Right atrium auricular region (tissue), 2 donors: ENCODE measurements around the gene SRP14. TPM values are rescaled to one million over a fixed set of nuclear protein-coding genes. Genes with fewer than 3 reads are reported as not detected.

Source experiments
- DNase-seq: peaks from one replicate; pipeline ENCODE4 v3.0.0-alpha.2; 2019; ENCODE audit warnings: low spot score
- H3K27ac ChIP-seq, 2 donors: fragments of 200-600 bp; sonication (generic); 1 replicate in 1 of 2; 2 replicates in 1 of 2; pipeline ENCODE4 v1.5.1; 2016 to 2019
- H3K27me3 ChIP-seq, 2 donors: fragments of 200-600 bp; sonication (generic); one replicate each; pipeline versions ENCODE4 v1.5.1 to v1.6.0; 2017 to 2019
- H3K36me3 ChIP-seq: fragments of 200-600 bp; sonication (generic); one replicate; pipeline ENCODE4 v1.5.1; 2016
- H3K4me1 ChIP-seq, 2 donors: fragments of 200-600 bp; sonication (generic); one replicate each; pipeline versions ENCODE4 v1.5.1 to v1.6.0; 2017 to 2019
- H3K4me3 ChIP-seq, 2 donors: fragments of 200-600 bp; sonication (generic); 1 replicate in 1 of 2; 2 replicates in 1 of 2; pipeline ENCODE4 v1.5.1; 2017 to 2019; ENCODE audit warnings: mild to moderate bottlenecking in 1 of 2, moderate library complexity in 1 of 2
- H3K9me3 ChIP-seq, 2 donors: fragments of 200-600 bp; sonication (generic); one replicate each; pipeline ENCODE4 v1.5.1; 2019
- total RNA-seq, 2 donors: library from RNA; depleted of rRNA; stranded (reverse); fragments of >200 nt; gene quantifications; one replicate each; pipeline ENCODE4 v1.1.0, GENCODE V29; 2016
- TF ChIP-seq, protein P1 (sequence below), 2 donors: fragments of 200-600 bp; sonication (generic); IDR thresholded peaks; one replicate each; pipeline ENCODE4 v1.5.1; 2019; ENCODE audit warnings: antibody characterized with exemption in 2 of 2

Gene SRP14
- total RNA-seq, 2 donors from 2014 or later = 255 to 283 TPM

- Histone ChIP-seq H3K36me3 (peaks cover 75% of the 10 kb centered on the region), H3K27ac (no peak overlapping the region), H3K4me3 (no peak overlapping the region), H3K4me1 (no peaks in the 10 kb centered on the region), H3K9me3 (peaks cover 0 to 4% of the 10 kb centered on the region in 2 donors), H3K27me3 (no peaks in the 10 kb centered on the region)
- no peak for DNase-seq
- TF ChIP-seq, protein P1, sequence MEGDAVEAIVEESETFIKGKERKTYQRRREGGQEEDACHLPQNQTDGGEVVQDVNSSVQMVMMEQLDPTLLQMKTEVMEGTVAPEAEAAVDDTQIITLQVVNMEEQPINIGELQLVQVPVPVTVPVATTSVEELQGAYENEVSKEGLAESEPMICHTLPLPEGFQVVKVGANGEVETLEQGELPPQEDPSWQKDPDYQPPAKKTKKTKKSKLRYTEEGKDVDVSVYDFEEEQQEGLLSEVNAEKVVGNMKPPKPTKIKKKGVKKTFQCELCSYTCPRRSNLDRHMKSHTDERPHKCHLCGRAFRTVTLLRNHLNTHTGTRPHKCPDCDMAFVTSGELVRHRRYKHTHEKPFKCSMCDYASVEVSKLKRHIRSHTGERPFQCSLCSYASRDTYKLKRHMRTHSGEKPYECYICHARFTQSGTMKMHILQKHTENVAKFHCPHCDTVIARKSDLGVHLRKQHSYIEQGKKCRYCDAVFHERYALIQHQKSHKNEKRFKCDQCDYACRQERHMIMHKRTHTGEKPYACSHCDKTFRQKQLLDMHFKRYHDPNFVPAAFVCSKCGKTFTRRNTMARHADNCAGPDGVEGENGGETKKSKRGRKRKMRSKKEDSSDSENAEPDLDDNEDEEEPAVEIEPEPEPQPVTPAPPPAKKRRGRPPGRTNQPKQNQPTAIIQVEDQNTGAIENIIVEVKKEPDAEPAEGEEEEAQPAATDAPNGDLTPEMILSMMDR (IDR thresholded peaks at IDR 0.05) = no peak
Observed at GRCh38 chr15:40011303-40011702, 27.7 kb downstream of the SRP14 start.

GRCh38 chr15:40010686-40011085 lies 28.3 kb downstream of the SRP14 start:
- Histone ChIP-seq H3K27ac (no peak overlapping the region), H3K27me3 (no peaks in the 10 kb centered on the region), H3K36me3 (peaks cover 79% of the 10 kb centered on the region), H3K4me3 (no peak overlapping the region), H3K9me3 (peaks cover 0 to 4% of the 10 kb centered on the region in 2 donors), H3K4me1 (no peaks in the 10 kb centered on the region)
- DNase-seq = no peak
- TF ChIP-seq, protein P1 (IDR thresholded peaks at IDR 0.05) = no peak

DNA sequence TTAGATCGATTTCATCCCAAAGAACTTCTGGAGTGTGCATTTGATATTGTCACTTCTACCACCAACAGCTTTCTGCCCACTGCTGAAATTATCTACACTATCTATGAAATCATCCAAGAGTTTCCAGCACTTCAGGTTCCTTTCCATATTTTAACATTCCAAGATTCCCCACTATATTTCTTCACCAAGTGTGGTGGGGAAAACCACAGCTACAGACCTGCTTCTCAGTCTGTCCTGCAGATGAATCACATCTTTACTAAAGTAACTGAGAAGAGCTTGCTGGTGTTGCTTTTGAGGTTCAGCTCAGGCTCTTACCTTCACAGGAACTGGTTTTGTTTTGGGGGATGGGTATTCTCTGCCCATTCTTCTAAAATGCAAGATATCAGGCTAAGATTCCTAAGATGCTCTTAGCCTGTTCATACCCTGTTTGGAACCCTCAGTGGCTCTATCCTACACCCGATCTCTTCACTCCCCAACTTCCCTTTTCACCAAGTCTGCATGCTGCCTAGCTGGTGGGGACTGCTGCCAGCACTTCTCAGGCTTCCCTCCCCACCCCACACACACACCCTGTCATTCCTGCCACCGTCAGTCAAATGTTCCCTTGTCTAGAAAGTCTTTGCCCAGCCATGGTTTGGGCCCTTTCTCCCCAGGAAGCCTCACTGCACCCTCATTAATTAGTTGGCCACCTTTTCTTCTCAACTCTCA lies 30.8 kb downstream of the SRP14 start:
- DNase-seq = no peak
- Histone ChIP-seq H3K9me3 (no peaks in the 10 kb centered on the region), H3K4me3 (no peak overlapping the region), H3K27me3 (no peaks in the 10 kb centered on the region), H3K27ac (no peak overlapping the region), H3K4me1 (no peaks in the 10 kb centered on the region), H3K36me3 (peaks cover 89% of the 10 kb centered on the region)
- TF ChIP-seq, protein P1 (IDR thresholded peaks at IDR 0.05) = no peak

- Histone ChIP-seq H3K27ac (no peak overlapping the region), H3K4me1 (no peaks in the 10 kb centered on the region), H3K4me3 (no peak overlapping the region), H3K27me3 (no peaks in the 10 kb centered on the region), H3K9me3 (no peaks in the 10 kb centered on the region), H3K36me3 (peaks cover 90% of the 10 kb centered on the region)
- TF ChIP-seq, protein P1 (IDR thresholded peaks at IDR 0.05) = no peak
- no peak for DNase-seq
Observed at GRCh38 chr15:40006646-40007045, 32.3 kb downstream of the SRP14 start.

GRCh38 chr15:40006003-40006402 lies 33.0 kb downstream of the SRP14 start:
- no peak for DNase-seq
- Histone ChIP-seq H3K27me3 (no peaks in the 10 kb centered on the region), H3K27ac (no peak overlapping the region), H3K9me3 (no peaks in the 10 kb centered on the region), H3K36me3 (peaks cover 90% of the 10 kb centered on the region), H3K4me1 (no peaks in the 10 kb centered on the region), H3K4me3 (no peak overlapping the region)
- TF ChIP-seq, protein P1 (IDR thresholded peaks at IDR 0.05) = no peak
